K562 (cell line): Measurements from ENCODE around the gene SPPL3.
A peak's percentile ranks its signal among the peaks of the same experiment; 100 is the strongest.

Experiments
- CC2D1A ChIP-seq: fragments of 450-650 bp; IDR thresholded peaks from 2 replicates; pipeline ENCODE4 v1.6.1; 2017; ENCODE audit warnings: mild to moderate bottlenecking
- EZH2 ChIP-seq: IDR thresholded peaks from 2 replicates; pipeline ENCODE4 v1.6.1; 2012; ENCODE audit warnings: low read depth, mild to moderate bottlenecking, inconsistent platforms, low read length, borderline replicate concordance
- POLR2A ChIP-seq: fragments of 450-650 bp; conservative IDR thresholded peaks from 2 replicates; pipeline ENCODE4 v1.6.1; 2016
- RFX7 ChIP-seq: fragments of 250-450 bp; sonication (Bioruptor Pico); IDR thresholded peaks from 2 replicates; pipeline ENCODE4 v1.5.1; 2021; ENCODE audit warnings: mild to moderate bottlenecking

DNA sequence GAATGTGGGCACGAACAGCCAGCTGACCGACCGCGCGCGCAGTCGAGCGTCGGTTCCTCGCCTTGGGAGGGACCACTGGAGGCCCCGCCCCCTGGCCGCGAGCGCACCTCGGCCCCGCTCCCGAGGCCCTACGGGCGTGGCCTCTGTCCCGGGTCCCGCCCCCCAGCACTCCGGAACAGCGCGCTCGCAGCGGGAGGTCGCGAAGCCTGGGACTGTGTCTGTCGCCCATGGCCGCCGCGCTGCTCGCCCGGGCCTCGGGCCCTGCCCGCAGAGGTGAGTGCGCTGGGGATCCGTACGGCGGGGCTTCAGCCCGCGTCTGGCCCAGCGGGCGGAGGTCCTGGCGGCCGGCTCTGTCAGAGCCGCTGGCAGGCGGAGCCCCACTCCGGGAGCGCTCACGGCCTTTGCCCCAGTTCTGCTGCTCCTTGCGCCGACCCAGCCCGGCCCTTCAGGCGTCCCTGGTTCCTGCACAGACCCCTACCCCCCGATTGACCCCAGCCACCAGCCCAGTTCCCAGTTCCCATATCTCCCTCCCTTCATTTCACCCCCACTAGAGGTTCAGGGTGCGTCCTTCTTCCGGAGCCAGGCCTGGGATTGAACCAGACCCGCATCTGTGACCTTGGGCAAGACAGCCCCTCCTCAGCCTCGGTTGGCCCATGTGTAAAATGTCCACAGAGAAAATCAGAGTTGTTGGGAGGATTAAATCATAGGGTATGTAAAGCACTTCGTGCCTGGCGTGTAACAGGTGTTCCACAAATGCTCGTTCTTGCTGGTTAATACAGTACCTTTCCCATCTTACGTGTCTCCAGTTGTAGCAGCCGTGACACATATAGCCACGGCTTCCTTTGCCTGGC, 178.3 kb downstream of the SPPL3 start, which contains the start of gene ACADS:
- no peak for TF ChIP-seq RFX7 (CRISPR knock-in tag)
- no peak for TF ChIP-seq CC2D1A
- peak; percentile 87 for TF ChIP-seq POLR2A
- TF ChIP-seq EZH2, result no peak
